GM12891 (cell line): Measurements from ENCODE around the gene CFDP1.

Experiments
- PAX5 ChIP-seq: IDR thresholded peaks from 2 replicates; pipeline ENCODE4 v1.6.1; 2011; ENCODE audit warnings: low read length, moderate library complexity, mild to moderate bottlenecking; ENCODE audit not compliant: insufficient read depth, severe bottlenecking
- POLR2A ChIP-seq: IDR thresholded peaks from 2 replicates; pipeline ENCODE4 v1.6.1; 2011; ENCODE audit warnings: low read depth, low read length, control low read depth
- POLR2AphosphoS5 ChIP-seq: IDR thresholded peaks from 2 replicates; pipeline ENCODE4 v1.6.1; 2011; ENCODE audit warnings: low read depth, low read length, control low read depth
- POU2F2 ChIP-seq: IDR thresholded peaks from 2 replicates; pipeline ENCODE4 v1.6.1; 2011; ENCODE audit warnings: low read depth, mild to moderate bottlenecking, control low read depth, low read length, moderate library complexity
- SPI1 ChIP-seq: IDR thresholded peaks from 2 replicates; pipeline ENCODE4 v1.6.1; 2011; ENCODE audit warnings: low read depth, low read length, control low read depth
- TAF1 ChIP-seq: IDR thresholded peaks from 2 replicates; pipeline ENCODE4 v1.6.1; 2011; ENCODE audit warnings: low read depth, low read length, control low read depth

- TF ChIP-seq POLR2AphosphoS5 (no peak), POLR2A (no peak), TAF1 (no peak), POU2F2 (no peak), SPI1 (no peak), PAX5 (no peak)
These were observed 172.3 kb downstream of the CFDP1 start for GRCh38 chr16:75260851-75261589.
